Superior temporal gyrus (tissue), 1 donor: ENCODE results near the gene PRKCI.
"Not testable (repeated sequence)": the region's sequence is repeated elsewhere in the genome, so short reads cannot be mapped to it uniquely, and the experiment has no call there.

Source experiments
- DNase-seq: peaks from one replicate; pipeline ENCODE4 v3.0.0-alpha.2; 2016; ENCODE audit errors: extremely low spot score

PRKCI gene

DNA sequence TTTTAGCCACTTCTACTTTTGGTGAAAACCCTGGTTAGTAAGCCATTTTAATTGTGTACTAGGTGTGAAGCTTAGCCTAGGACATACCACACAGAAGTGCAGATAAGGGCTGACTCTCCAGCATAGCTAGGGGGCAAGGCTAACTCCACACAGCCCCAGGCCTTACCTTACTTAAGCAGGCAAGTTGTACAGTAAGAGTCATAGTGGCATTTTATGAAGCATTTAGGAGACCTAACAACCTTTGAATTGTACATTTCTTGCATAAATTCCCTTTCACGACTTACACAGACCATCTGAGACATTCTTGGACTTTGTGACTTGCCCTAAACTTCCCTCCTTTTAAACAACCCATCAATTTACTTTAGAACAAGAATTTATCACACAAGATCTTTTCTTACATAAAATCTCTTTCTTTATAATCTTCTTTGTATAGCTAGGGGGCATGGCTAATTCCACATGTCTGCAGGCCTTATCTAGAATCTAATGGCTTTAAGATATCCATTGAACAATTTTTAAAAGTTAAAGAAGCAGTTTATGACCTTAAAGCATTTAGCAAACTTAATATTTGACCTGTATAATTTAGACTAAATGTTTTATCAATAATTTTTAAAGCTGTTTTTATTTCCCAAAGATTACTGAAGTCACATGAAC is 116.6 kb downstream of the PRKCI start:
- no peak for DNase-seq

DNA sequence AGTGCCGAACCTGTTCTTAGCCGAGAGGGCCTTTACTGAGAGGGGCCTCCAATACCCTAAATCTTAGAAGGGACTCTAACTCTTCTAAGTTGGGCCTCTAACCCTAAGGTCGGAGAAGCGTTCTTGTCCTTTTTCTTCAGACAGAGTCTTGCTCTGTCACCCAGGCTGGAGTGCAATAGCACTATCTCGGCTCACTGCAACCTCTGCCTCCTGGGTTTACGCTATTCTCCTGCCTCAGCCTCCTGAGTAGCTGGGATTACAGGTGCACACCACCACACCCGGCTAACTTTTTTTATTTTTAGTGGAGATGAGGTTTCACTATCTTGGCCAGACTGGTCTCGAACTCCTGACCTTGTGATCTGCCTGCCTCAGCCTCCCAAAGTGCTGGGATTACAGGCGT is 120.0 kb downstream of the PRKCI start:
- not testable (repeated sequence) for DNase-seq

DNA sequence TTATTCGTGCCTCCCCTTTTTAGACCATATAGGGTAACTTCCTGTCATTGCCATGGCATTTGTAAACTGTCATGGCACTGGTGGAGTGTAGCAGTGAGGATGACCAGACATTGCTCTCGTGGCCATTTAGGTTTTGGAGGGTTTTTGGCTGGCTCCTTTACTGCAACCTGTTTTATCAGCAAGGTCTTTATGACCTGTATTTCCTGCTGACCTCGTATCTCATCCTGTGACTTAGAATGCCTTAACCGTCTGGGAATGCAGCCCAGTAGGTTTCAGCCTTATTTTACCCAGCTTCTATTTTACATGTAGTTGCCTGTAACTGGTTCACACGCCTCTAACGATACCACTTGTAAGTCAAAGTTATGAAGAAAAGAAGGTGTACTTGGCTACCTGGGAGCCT is 121.6 kb downstream of the PRKCI start:
- DNase-seq = not testable (repeated sequence)

DNA sequence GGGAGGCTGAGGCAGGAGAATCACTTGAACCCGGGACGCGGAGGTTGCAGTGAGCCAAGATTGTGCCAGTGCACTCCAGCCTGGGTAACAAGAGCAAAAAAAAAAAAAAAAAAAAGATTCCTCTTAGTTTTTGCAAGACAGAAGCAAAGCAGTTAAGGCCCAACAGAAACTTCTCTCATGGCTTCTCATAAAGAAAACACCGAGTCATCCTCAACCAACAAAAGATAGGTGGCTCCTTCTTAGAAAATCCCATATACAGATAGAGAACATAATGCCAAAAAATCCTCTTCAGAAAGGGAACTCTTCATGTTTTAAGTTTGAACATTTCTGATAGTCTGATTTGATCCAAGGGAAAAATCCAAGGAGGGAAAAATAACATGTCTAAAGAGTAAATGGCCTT is 122.7 kb downstream of the PRKCI start:
- DNase-seq = no peak

DNA sequence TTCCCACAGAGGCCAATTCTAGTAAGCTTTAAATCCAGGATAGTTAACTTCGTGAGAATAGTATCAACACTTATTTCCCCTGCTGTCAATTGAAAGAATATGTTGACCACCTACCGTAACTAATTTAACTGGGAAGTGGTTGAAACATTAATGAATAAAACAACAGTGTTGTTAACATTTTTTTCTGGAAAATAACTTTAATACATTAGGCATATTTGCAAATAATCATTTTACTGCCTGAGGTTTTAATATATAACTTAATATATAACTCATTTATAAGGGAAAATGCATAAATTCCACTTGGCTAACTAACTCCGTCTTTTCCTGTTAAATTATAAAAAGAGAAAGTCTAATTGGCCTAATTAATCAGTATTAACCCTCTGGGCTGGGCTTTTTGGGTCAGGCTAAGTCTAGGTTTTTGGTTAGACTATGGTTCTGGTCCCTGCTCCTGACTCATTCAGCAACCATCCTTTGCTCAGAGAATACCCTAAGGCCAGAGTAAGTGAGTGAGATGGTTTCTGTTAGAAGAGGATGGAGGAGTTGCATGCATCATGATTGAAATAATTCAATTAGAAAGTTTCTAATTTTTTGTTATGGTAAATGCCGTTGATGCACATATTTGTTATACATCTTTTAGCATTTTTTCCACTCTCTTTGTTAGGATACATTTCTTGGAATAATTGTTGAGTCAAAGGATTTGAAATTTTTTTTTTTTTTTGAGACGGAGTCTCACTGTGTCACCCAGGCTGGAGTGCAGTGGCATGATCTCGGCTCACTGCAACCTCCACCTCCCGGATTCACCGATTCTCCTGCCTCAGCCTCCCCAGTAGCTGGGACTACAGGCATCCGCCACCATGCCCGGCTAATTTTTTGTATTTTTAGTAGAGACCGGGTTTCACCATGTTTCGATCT is 124.5 kb downstream of the PRKCI start:
- no peak for DNase-seq

DNA sequence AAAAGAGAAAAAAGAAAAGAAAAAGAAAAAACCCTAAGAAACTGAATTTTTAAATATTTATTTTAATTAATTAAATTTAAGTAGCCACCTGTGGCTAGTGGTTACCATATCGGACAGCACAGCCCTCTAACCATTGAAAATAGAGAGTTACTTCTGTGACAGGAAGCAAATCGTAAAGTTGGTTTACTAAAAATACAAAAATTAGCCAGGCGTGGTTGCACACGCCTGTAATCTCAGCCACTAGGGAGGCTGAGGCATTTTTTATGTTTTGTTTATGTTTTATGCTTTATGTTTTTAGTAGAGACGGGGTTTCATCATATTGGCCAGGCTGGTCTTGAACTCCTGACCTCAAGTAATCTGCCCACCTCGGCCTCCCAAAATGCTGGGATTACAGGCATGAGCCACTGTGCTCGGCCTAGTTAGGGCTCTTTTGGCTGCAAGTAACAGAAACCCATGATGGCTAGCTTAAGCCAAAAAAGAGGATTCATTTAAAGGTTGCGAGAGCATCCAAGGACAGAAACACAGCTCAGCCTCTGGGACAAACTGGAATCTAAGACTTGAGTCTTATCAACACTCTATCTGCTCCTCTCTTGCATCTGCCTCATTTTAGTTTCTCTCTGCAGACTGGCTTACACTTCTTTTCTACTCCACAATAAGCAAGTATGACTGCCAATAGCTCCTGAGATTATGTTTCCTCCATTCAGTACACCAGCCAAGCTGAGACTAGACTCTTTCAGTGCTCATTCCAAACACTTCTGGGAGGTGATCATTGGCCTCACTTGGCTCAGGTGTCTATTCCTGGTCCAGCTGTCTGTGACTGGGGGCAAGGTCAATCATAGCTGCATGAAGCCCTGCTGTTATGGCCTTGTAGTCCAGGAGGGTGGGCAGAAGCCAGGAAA is 128.5 kb downstream of the PRKCI start:
- no peak for DNase-seq

DNA sequence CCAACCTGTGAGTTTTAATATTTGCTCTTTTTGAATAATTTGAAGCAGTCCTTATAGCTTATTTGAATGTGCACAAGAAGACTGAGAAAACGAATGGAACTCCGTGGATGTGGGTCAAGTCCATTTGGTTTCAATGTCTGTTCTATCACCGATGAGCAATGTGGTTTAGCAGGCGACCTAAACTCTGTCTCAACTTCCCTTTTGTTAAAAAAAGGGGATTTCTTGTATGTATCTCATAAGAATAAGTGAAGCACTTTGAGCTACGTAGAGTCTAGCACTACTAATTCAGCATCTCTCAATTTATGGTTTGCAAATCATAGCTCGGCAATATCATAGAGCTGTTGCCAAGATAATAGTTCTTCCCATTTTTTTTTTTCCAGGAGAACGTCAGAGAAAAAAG is 130.7 kb downstream of the PRKCI start:
- DNase-seq = no peak

DNA sequence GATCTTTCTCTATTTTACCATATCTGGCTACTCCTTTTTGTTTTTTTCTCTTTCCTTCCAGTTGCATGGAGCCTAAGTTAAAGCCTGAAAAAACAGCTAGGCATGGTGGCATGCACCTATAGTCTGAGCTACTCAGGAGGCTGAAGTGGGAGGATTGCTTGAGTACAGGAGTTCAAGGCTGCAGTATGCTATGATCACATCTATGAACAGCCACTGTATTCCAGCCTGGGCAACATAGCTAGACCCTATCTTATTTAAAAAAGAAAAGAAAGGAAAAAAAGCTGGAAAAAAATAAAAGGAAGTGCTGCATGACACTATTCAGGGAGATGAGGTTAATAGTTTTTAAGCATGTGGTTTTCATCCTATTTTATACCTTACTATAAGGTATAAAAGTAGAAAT is 131.3 kb downstream of the PRKCI start:
- DNase-seq = no peak

DNA sequence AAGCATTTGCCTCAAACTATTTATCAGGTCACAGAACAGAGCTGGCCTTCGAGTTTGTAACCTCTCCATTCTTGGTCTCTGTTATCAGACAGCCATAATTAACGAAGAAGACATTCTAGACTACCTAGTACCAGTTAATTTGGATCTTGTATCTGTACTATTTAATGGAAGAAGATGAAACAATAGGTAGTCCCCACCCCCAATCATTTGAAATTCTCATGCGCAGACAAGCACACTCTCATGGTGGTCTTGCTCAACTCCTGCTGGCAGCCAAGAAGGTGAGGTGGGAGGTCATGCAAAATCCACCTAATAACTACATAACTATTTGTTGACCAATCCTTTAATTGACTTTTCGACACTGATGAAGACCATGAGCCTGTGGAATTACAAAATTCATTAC is 132.5 kb downstream of the PRKCI start:
- DNase-seq = no peak
